GM12873 (cell line): Measurements from ENCODE around the gene TGM3.

Experiments
- TF ChIP-seq, protein P1 (sequence below): IDR thresholded peaks from 2 replicates; pipeline ENCODE4 v1.5.1; 2012; ENCODE audit warnings: low read depth, mild to moderate bottlenecking, moderate library complexity, low read length, control low read depth; ENCODE audit not compliant: insufficient read depth; ENCODE audit errors: missing control alignments

TGM3 gene

DNA sequence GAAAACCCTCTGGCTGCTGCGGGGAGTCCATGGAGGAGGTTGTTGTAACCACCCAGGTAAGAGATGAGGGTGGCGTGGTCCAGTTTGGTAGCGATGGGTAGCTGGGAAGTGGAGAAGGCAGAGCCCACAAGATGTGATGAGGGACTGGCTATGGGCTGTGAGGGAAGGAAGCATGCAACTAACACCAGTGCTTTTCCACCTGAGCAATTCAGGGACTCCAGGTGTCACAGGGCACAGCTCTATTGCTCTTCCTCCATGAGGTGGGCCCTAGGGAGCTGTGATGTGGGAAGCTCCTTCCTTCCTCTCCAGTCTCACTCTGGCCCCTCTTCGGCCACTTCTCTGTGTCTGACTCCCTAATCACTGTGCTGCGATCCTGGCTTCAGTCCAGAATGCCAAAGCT is 52.5 kb downstream of the TGM3 start:
- TF ChIP-seq, protein P1, sequence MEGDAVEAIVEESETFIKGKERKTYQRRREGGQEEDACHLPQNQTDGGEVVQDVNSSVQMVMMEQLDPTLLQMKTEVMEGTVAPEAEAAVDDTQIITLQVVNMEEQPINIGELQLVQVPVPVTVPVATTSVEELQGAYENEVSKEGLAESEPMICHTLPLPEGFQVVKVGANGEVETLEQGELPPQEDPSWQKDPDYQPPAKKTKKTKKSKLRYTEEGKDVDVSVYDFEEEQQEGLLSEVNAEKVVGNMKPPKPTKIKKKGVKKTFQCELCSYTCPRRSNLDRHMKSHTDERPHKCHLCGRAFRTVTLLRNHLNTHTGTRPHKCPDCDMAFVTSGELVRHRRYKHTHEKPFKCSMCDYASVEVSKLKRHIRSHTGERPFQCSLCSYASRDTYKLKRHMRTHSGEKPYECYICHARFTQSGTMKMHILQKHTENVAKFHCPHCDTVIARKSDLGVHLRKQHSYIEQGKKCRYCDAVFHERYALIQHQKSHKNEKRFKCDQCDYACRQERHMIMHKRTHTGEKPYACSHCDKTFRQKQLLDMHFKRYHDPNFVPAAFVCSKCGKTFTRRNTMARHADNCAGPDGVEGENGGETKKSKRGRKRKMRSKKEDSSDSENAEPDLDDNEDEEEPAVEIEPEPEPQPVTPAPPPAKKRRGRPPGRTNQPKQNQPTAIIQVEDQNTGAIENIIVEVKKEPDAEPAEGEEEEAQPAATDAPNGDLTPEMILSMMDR: no peak

DNA sequence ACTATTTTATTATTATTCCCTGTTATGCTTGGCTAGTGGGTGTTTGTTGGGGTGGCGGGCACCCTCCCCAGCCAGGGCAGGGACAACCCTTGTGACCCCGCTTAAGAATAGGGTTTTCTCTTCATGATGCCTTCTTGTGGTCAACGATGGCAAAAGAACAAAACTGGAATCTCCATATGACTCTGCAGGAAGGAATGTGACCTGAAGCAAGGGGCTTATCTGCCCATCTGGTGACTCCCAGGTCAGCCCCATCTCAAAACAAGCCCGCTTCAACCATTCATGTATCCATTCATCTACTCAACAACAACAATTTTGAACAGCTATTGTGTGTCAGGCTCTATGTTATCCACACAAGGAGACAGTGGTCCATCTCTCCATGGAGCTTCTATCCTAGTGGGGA is 54.0 kb downstream of the TGM3 start:
- TF ChIP-seq, protein P1: no peak

DNA sequence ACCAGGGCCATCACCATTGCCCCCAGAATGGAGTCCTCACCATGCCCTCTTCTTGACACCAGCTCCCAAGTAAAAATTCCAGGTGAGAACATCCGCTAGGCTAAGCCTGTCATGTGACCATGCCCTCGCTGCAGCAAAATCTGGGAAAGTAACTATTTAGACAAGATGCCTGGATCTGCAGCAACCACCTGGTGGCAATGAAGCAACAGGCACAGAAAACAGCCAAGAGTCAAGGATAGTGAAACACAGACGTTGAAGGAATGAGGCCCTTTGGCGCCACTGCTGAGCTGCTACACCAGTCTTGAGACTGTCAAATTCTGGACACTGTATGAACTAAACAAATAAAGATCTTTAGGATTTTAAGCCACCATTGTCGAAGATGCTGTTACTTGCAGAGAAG is 54.8 kb downstream of the TGM3 start:
- TF ChIP-seq, protein P1: no peak

DNA sequence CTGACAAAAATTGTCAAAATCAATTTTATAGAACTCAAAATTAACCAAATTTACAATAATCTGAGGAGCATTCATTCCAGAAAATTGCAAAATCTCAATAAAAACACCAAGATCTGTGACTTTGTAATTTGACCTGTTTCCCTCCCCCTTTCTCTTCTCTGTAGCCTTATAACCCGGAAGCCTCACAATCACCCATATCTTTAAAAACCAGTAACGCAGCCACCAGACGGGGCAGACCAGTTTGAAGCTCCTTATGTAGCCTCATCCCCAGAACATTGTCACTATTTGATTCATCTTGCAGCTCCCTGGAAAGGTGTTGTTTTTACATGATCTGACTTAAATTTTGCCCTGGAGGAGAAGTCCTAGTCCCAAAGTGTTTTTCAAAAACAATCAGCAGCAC is 57.4 kb downstream of the TGM3 start:
- TF ChIP-seq, protein P1: no peak

DNA sequence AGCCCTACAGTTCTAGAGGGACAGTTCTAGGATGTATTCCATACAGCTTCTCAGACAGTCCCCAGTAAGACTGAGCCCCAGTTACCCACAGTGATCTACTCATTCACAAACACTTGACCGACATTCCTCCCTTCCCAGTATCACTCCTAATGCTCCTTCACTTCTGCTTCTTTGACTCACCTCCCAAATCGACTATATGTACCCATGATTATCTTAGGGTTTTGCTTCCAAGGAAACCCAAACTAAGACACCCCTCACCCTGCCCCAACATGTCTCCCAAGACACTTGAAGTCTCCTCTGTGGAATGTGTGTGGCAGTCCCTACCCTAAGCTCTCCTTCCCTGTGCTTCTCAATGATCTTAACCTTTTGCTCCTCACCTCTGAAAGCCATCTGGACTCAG is 61.3 kb downstream of the TGM3 start:
- TF ChIP-seq, protein P1: no peak

DNA sequence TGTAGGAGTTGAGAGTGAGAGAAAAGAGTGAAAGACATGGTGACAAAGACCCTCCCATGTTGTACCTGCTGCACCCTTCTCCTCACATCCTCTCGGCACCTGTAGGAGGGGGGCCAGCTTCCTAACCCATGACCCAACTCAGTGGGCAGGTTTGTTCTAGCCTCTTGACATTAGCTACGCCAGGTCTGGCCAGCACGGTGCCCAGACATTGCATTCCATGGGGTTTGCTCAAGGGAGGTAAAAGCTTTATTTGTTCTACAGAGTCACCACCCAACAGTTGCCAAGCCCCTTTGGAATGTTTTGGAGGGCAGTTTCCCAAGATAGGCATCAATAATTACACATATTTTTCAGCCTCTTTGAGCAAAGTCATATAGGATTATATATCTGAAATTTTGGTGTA is 62.2 kb downstream of the TGM3 start:
- TF ChIP-seq, protein P1: no peak

DNA sequence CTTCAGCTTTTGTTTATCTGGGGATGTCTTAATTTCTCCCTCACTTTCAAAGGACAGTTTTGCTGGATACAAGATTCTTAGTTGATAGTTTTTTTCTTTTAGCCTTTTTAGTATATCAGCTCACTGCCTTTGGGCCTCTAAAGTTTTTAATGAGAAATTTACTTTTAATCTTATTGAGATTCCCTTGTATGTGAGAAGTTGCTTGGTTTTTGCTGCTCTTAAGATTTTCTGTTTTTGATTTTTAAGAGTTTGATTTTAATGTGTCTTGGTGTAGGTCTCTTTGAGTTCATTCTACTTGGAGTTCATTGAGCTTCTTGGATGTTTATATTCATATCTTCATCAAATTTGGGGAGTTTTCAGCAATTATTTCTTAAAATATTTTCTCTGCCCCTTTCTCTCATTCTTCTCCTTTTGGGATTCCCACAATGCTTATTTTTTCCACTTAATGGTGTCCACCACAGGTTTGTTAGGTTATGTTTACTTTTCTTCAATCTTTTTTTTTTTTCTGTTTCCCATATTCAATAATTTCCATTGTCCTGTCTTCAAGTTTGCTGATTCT is 65.3 kb downstream of the TGM3 start:
- TF ChIP-seq, protein P1: no peak

DNA sequence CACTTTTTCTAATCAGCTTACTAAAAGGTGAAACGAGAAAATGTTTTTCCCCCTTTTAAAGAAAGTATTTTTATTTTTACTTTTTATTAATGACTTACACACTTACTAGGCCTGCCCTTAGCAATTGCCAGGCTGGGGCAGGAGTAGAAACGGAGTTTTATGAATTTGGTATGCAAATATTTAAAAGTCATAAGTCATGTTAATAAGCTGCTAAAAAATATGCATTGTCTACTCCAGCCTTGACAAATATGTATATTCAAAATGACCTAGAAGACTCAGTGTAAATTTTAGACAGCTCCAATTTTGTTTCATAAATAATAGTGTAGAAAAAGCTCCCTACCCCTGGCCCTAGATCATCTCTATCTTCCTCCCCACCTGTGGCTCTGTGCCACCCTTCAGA is 67.4 kb downstream of the TGM3 start:
- TF ChIP-seq, protein P1: no peak
